Rectal smooth muscle tissue (tissue), 1 donor: ENCODE data around the gene CST7.
"Not testable (repeated sequence)": the region's sequence is repeated elsewhere in the genome, so short reads cannot be mapped to it uniquely, and the experiment has no call there.

ENCODE experiments used
- H3K27ac ChIP-seq: one replicate; pipeline ENCODE4 v1.7.0; 2013; ENCODE audit warnings: low read depth, low read length, inconsistent platforms
- H3K27me3 ChIP-seq: one replicate; pipeline ENCODE4 v1.7.0; 2013; ENCODE audit warnings: low read length; ENCODE audit not compliant: control insufficient read depth, insufficient read depth
- H3K36me3 ChIP-seq: one replicate; pipeline ENCODE4 v1.7.0; 2013; ENCODE audit warnings: low read length; ENCODE audit not compliant: control insufficient read depth, insufficient read depth
- H3K4me1 ChIP-seq: one replicate; pipeline ENCODE4 v1.7.0; 2013; ENCODE audit warnings: low read length; ENCODE audit not compliant: control insufficient read depth, insufficient read depth
- H3K4me3 ChIP-seq: one replicate; pipeline ENCODE4 v1.7.0; 2013; ENCODE audit warnings: low read length
- H3K9ac ChIP-seq: one replicate; pipeline ENCODE4 v1.7.0; 2013; ENCODE audit warnings: low read length

The CST7 gene

DNA sequence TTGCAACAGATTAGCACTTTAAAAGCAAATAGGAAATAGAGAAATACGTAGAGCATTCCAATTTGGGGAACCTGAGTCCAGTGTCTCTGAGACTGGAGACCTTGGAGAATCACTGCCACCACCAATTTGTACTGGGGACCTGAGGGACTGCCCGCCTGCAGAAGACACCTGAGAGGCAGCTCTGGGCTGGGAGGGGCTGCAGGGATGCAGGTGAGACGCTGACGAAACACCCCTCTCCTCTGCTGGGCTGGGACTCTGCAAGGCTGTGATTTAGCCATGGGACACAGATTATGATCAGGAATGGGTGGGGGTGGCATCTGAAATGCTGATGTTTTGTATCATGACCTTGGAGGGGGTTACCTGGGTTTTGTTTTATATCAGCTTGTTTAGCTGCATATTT, 50.5 kb downstream of the CST7 start:
- peaks cover 23% of the 10 kb centered on the region for H3K4me1 ChIP-seq
- no peak overlapping the region for H3K9ac ChIP-seq

DNA sequence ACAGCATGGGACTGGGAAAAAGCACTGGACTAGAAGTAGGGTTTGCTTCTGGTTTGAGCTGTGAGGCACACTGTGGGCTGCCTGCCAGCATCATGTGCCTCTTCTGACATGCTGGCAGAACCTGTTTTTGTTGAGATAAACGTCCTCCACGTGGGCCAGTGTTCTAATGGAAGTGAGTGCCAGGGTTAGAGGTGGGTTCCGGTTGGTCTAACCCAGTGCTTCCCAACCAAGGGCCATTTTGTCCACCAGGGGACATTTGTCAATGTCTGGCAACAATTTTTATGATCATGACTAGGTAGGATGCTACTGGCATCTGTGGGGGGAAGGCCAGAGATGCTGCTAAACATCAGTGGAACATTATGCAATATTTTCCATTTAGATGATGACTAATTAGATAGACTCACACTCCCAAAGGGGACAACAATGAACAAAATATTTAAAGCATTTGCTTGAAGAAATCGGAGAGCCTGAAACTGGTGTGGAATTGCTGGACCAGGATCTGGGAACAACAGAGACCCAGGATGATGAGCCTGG, 51.3 kb downstream of the CST7 start:
- Histone ChIP-seq H3K4me3 (no peak overlapping the region), H3K9ac (no peak overlapping the region), H3K27ac (peak overlapping the region; percentile 37), H3K27me3 (no peaks in the 10 kb centered on the region), H3K36me3 (no peaks in the 10 kb centered on the region), H3K4me1 (peaks cover 20% of the 10 kb centered on the region)

More for the DNA sequence above, 50.5 kb downstream of the CST7 start:
- Histone ChIP-seq H3K27ac (no peak overlapping the region), H3K27me3 (no peaks in the 10 kb centered on the region), H3K36me3 (no peaks in the 10 kb centered on the region), H3K4me3 (no peak overlapping the region)

DNA sequence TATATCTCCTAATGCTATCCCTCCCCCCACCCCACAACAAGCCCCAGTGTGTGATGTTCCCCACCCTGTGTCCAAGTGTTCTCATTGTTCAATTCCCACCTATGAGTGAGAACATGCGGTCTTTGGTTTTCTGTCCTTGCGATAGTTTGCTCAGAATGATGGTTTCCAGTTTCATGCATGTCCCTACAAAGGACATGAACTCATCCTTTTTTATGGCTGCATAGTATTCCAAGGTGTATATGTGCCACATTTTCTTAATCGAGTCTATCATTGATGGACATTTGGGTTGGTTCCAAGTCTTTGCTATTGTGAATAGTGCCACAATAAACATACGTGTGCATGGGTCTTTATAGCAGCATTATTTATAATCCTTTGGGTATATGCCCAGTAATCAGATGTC, 52.3 kb downstream of the CST7 start:
- H3K27ac ChIP-seq, H3K36me3 ChIP-seq, H3K27me3 ChIP-seq, H3K4me3 ChIP-seq, H3K9ac ChIP-seq: not testable (repeated sequence)
- H3K4me1 ChIP-seq, result peaks cover 21% of the 10 kb centered on the region

DNA sequence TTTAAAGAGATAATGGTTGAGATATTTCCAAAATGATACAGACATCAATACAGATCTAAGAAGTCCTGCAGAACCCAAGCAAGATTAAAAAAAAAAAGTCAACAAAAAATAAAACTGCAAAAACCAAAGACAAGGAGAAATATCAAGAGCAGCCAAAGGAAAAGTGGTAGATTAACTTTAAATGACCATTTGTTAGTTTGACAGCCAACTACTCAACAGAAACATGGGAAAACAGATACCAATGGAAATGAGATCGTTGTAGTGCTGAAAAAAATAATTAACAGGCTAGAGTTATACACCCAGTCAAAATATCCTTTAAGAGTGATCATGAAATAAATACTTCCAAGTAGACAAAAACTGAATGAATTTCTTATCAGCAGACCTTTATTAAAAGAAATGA, 53.9 kb downstream of the CST7 start:
- H3K36me3 ChIP-seq, result peaks cover 4% of the 10 kb centered on the region

DNA sequence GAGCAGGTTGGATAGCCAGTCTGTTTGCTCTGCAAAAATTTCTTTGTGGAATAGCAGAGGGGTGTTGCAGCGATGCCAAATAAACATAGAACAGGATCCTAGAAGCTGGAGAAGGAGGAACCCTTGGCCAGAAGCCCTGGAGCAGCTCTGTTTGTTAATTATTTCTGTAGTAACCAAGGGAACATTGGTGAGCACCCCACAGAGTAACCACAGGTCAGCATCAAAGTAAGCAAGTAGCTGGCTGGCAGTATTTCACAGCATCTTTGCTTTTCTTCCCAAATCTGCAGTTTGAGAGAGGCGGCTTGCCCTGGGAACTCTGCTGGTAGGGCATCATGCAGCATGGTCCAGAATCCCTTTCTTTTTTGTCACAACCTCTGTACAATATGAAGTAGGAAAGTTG, 56.2 kb downstream of the CST7 start:
- peaks cover 33% of the 10 kb centered on the region for H3K4me1 ChIP-seq
- peak overlapping the region; percentile 70 for H3K27ac ChIP-seq
- peaks cover 12% of the 10 kb centered on the region for H3K36me3 ChIP-seq
- no peaks in the 10 kb centered on the region for H3K27me3 ChIP-seq
- H3K4me3 ChIP-seq, result no peak overlapping the region
- H3K9ac ChIP-seq, result no peak overlapping the region

More for the DNA sequence above, 53.9 kb downstream of the CST7 start:
- Histone ChIP-seq H3K27me3 (no peaks in the 10 kb centered on the region), H3K9ac (no peak overlapping the region), H3K27ac (no peak overlapping the region), H3K4me1 (peaks cover 29% of the 10 kb centered on the region), H3K4me3 (no peak overlapping the region)

DNA sequence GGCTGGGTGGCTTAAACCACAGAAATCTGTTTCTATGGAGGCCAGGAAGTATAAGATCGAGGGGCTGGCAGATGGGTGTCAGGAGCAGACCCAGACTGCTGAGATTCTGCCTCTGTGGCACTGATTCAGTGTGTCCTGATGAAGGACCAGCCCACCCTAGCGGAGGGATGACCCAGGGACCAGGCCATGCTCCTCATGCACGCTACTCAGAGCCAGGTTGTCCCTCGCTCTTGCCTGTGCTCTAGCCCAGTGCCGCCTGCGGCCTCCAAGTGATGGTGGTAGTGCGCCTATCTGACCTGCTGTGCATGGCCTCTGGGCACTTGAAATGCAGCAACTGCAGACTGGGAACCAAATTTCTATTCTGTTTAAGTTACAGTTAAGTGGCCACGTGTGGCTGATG, 56.6 kb downstream of the CST7 start:
- peaks cover 29% of the 10 kb centered on the region for H3K4me1 ChIP-seq
- H3K36me3 ChIP-seq, result peaks cover 17% of the 10 kb centered on the region
- no peak overlapping the region for H3K9ac ChIP-seq
- no peak overlapping the region for H3K4me3 ChIP-seq
- H3K27me3 ChIP-seq, result no peaks in the 10 kb centered on the region
- peak overlapping the region; percentile 70 for H3K27ac ChIP-seq

DNA sequence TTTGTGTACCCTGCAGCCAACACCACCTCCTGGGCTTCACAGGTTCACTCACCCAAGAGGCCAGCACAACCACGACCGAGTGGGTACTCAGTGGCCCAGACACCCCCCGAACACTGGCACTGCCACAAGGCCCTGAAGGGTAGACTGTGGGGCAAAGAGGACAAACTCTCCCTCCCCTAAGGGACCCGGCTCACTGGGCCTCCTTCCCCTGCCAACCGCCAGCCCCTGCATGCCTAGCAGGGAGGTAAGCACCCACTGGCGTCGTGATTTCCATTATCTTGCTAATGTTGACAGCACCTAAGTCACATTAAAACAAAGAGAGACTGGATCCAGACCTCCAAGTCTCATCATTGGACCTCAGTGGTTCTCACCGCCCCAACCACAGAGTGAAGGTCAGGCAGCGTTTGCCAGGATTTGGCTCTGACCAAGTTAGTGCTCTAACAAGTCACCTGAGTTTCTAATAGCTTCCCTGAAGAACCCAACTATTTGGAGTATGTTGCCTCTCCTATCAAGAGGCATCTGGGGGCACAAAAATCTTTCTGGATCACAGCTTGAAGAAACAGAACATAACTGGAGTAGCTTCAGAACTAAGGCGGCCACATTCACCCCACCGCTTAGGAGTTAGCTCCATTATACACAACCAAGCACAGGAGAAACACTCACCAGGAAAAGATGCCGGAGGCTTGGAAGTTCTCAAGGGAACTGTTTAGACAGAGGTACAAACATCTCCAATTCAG, 57.5 kb downstream of the CST7 start:
- Histone ChIP-seq H3K4me3 (no peak overlapping the region), H3K4me1 (peaks cover 28% of the 10 kb centered on the region), H3K27me3 (no peaks in the 10 kb centered on the region), H3K9ac (no peak overlapping the region), H3K27ac (peak overlapping the region; percentile 70), H3K36me3 (peaks cover 18% of the 10 kb centered on the region)

DNA sequence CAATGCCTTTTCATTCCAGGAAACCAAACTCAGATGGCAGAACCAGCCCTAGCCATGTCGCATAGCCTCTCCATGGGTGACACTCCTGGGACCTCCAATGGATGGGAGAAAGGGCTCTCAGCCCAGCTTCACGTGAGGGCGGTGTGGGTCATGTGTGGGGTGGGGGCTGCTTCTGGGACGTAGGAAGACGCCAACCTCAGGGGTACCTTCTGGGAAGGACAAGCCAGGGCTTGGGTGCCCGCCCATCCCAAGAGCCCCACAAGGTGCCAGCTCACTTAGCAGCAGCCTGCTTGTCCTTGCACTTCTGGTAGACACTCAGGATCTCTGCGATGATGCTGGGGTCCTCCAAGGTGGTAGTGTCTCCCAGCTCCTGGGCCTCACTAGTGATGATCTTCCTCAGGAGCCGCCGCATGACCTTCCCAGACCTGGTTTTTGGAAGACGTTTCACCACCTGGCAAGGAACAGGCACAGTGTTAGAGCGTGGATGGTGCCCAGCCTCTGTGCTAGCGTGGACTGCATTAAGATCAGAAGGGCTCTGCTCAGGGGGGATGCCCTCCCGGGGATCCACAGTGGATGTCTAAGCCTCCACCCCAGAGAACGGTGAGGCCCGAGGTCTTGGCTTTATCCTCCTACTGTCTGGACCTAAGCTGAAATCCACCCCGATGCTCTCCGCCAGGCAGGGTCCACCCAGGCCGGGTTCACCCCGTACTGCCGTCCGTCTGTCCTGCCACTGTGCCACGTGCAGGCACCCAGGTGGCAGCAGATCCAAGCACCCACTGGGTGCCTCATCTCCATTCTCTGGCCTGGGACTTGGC, 58.6 kb downstream of the CST7 start:
- H3K27ac ChIP-seq, result peak overlapping the region; percentile 70
- H3K4me1 ChIP-seq, result peaks cover 28% of the 10 kb centered on the region
- H3K36me3 ChIP-seq, result peaks cover 28% of the 10 kb centered on the region

DNA sequence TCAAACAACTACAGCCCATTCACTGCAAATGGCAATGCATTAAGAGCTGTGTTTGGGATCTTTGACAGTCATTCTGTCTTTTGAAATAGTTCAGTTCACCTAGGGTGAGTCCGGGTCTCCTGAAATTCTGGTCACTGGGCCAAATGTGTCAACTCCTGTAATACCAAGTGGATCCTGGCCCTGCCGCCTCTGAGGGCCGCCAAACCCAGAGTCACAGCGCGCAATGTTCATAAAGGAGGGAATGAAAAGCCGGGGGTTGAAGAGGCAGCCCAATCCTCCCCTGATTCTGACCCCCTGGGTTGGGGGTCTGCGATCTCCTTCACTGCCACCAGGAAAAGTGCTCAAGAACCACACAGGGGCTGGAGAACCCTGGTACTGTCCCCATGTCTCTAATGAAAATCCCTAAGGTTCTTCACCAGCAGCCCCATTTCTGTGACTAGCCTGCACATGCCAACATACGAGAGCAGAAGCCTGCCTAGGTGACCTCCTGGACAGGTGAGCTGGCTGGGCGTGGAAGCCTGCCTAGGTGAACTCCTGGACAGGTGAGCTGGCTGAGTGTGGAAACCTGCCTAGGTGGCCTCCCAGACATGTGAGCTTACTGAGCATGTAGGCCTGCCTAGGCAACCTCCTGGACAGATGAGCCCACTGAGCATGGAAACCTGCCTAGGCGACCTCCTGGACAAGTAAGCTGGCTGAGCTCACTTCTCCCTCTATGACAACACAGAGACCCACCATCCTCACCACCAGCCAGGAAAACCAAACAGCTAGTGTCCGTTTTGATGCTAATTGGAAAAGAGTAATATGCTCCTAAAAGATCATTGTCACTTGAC, 59.5 kb downstream of the CST7 start:
- H3K9ac ChIP-seq, result no peak overlapping the region
- no peak overlapping the region for H3K27ac ChIP-seq
- no peaks in the 10 kb centered on the region for H3K27me3 ChIP-seq
- H3K4me1 ChIP-seq, result peaks cover 28% of the 10 kb centered on the region
- H3K36me3 ChIP-seq, result peaks cover 36% of the 10 kb centered on the region
- H3K4me3 ChIP-seq, result no peak overlapping the region

More for the DNA sequence above, 58.6 kb downstream of the CST7 start:
- Histone ChIP-seq H3K4me3 (no peak overlapping the region), H3K9ac (no peak overlapping the region), H3K27me3 (no peaks in the 10 kb centered on the region)
